ENCODE data around the gene BRSK1.

BRSK1 gene

DNA sequence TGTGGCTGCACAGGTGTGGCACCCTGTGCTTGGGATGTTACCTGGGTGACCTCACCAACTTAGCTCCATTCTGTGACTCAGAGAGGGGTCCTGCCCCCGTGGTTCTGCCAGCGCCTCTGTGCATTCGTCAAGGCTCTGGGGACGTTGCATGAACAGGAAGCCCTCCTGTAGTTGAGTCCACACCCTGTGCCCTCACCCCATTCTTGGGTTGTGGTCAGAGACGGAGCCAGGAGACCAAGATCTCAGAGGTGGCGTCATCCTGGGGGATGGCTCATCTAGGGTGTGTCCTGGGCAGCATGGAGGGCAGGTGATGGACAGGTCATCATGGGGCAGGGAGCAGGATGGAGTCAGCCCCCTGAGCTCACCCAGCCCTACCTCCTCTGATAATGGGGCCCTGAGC, 68.2 kb downstream of the BRSK1 start:
- DNase-seq (ENCODE audit: low read depth), result no peak
- H3K4me3 ChIP-seq (ENCODE audit: low read length), result no peak overlapping the region
- TF ChIP-seq, protein P1, sequence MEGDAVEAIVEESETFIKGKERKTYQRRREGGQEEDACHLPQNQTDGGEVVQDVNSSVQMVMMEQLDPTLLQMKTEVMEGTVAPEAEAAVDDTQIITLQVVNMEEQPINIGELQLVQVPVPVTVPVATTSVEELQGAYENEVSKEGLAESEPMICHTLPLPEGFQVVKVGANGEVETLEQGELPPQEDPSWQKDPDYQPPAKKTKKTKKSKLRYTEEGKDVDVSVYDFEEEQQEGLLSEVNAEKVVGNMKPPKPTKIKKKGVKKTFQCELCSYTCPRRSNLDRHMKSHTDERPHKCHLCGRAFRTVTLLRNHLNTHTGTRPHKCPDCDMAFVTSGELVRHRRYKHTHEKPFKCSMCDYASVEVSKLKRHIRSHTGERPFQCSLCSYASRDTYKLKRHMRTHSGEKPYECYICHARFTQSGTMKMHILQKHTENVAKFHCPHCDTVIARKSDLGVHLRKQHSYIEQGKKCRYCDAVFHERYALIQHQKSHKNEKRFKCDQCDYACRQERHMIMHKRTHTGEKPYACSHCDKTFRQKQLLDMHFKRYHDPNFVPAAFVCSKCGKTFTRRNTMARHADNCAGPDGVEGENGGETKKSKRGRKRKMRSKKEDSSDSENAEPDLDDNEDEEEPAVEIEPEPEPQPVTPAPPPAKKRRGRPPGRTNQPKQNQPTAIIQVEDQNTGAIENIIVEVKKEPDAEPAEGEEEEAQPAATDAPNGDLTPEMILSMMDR (conservative IDR thresholded peaks at IDR 0.05; ENCODE audit: low read depth, low read length), result no peak

GRCh38 chr19:55352549-55353145, 68.8 kb downstream of the BRSK1 start:
- TF ChIP-seq, protein P1 (conservative IDR thresholded peaks at IDR 0.05; ENCODE audit: low read depth, low read length), result no peak
- H3K4me3 ChIP-seq (ENCODE audit: low read length), result no peak overlapping the region
- DNase-seq (ENCODE audit: low read depth), result no peak

DNA sequence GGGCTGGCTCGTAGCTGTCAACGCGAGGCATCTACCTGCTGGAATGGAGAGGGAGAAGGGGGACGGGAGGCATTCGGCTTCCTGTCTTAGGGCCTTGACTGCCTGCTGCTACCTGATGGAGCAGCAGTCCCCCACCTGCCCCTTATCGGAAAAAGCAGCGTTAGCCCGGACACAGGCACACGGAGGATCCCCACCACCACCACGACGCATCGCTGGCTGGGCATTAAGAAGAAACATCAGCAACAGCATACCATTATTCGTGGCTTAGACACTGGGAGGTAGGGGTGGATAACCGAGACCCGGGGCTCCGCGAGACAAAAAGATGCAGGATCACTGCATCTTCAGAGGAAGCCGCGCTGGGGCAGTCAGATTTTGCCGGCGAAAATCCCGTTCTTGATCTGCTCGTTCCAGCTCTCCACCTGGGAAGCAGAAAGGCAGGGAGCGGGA, 69.6 kb downstream of the BRSK1 start:
- TF ChIP-seq, protein P1 (conservative IDR thresholded peaks at IDR 0.05; ENCODE audit: low read depth, low read length), result no peak
- peak overlapping the region; percentile 51 for H3K4me3 ChIP-seq (ENCODE audit: low read length)
- no peak for DNase-seq (ENCODE audit: low read depth)

DNA sequence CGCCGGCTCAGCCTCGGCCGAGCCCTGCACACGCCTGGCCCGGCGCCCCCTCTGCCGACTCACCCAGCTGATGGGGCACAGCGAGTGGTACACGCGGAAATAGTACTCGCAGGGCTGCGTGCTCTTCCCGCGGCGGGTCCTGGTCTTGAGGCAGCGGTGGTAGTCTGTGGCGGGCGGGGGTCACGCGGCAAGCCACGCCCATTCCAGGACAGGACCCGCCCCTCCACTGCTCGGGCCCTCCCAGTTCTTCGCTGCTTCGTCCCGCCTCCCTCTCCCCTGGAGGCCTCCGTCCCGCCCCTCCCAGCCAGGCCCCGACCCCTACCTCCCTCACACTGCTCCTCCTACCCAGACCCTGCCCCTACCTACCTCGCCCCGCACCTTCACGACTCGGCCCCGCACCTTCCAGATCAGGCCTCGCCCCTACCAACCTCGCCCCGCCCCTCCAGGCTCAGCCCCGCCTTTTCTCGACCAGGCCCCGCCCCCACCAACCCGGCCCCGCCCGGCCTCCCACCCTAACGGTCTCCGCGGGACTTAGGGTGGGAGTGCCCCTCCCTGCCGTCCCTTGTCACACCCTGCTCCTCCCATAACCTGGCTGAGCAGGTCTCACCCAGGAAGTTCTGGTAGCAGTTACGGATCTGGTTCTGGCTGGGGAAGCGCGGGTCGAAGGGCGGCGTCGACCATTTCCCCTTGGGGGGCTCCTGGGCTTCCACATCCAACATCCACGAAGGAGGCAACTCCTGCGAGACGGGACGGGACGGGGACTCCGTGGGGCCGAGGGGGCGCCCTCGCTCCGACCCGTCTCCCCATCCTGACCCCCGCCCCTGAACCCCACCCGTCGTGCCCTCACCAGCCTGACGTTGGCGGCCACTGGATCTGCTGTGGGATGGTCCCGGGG, 70.3 kb downstream of the BRSK1 start:
- DNase-seq (ENCODE audit: low read depth), result no peak
- H3K4me3 ChIP-seq (ENCODE audit: low read length), result peak overlapping the region; percentile 51
- TF ChIP-seq, protein P1 (conservative IDR thresholded peaks at IDR 0.05; ENCODE audit: low read depth, low read length), result no peak

DNA sequence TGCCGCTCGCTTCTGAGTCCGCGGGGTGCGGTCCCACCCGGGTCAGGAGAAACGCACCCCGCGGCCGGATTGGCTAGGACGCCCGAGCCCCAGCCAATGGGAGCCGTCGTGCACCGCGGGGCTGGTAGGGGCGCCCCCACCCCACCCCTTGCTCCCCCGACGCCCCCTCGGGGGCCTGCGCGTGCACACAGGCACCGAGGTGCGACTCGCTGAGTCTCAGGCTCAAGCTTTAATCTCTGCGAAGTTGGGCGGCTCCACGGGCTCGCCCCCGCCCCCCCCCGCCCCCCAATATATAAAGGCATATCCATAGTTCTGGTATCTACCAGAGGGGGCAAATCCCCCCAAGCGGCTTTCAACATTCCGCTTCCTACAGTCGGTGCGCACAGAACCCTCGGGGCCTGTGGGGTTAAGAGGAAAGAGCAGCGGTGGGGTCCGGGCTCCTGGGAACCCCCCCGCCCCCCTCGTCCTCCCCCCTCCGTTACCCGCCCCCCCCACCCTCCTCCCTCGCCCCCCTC, 71.0 kb downstream of the BRSK1 start, which contains the start of gene COX6B2:
Gene COX6B2 (minus strand): TSS at position 22 of the 515 bp plus-strand sequence. CDS start 198 bp downstream, outside the sequence.
- H3K4me3 ChIP-seq (ENCODE audit: low read length), result peak within 1 kb of the TSS; percentile 51
- DNase-seq (ENCODE audit: low read depth), result no peak
- TF ChIP-seq, protein P1 (conservative IDR thresholded peaks at IDR 0.05; ENCODE audit: low read depth, low read length), result no peak

DNA sequence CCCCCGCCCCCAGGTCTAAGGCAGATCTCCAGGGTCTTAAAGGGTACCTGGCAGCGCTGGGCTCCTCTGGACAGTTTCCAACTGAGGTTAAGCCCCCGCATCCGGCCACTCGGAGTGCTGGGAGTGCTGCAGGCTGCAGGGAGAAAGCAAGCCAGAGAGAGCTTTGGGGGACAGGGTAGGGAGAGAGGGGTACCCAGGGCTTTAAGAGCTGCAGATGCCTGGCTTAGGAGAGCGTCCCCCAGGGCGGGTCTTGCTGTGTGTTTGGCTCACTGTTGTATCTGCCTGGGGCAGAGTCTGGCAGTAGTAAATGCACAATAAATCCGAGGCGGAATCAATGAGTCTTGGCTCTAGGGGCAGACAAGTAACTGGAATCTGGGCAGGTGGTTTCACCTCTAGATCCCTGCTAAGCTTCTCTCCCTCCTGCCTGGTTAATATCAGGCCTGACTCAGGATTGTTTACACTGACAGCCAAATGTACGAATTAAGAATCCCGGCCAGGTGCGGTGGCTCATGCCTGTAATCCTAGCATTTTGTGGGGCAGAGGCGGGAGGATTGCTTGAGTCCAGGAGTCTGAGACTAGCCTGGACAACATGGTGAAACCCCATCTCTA, 71.5 kb downstream of the BRSK1 start:
- TF ChIP-seq, protein P1 (conservative IDR thresholded peaks at IDR 0.05; ENCODE audit: low read depth, low read length), result no peak
- H3K4me3 ChIP-seq (ENCODE audit: low read length), result no peak overlapping the region
- DNase-seq (ENCODE audit: low read depth), result no peak
